Memory B cell (primary cell): Measurements from ENCODE around the gene CTSE.
A peak's percentile ranks its signal among the peaks of the same experiment; 100 is the strongest.
"Not testable (repeated sequence)": the region's sequence is repeated elsewhere in the genome, so short reads cannot be mapped to it uniquely, and the experiment has no call there.

Experiments
- ATAC-seq: fragments of 150-1000 bp; cut with Tn5 transposase; 2 replicates; pipeline ENCODE4 v1.10.0; 2021; ENCODE audit warnings: low read depth, mild to moderate bottlenecking, moderate library complexity
- DNase-seq, 2 donors: peaks; one replicate each; pipeline ENCODE4 v3.0.0; 2022; ENCODE audit warnings: low spot score in 2 of 2
- H3K27ac Mint-ChIP-seq: one replicate; pipeline ENCODE4 v1.8.0; 2022; ENCODE audit warnings: mild to moderate bottlenecking, moderate library complexity, mixed read lengths
- H3K27me3 Mint-ChIP-seq: one replicate; pipeline ENCODE4 v1.8.0; 2022; ENCODE audit warnings: mixed read lengths
- H3K36me3 Mint-ChIP-seq: one replicate; pipeline ENCODE4 v1.8.0; 2022; ENCODE audit warnings: mild to moderate bottlenecking, mixed read lengths
- H3K4me1 Mint-ChIP-seq: one replicate; pipeline ENCODE4 v1.8.0; 2022; ENCODE audit warnings: mixed read lengths
- H3K4me3 Mint-ChIP-seq: one replicate; pipeline ENCODE4 v1.8.0; 2022; ENCODE audit warnings: mild to moderate bottlenecking, moderate library complexity, mixed read lengths
- H3K9me3 Mint-ChIP-seq: one replicate; pipeline ENCODE4 v1.8.0; 2022; ENCODE audit warnings: mixed read lengths

CTSE gene

GRCh38 chr1:206023695-206024094 is at the start of gene CTSE:
Gene CTSE, minus strand, starts transcription at chr1:206023895. Its CDS starts 104 bp downstream, at chr1:206023791.
- H3K27me3 Mint-ChIP-seq, result peaks cover 4% of the 10 kb centered on the region
- H3K27ac Mint-ChIP-seq, result no peak within 1 kb of the TSS
- DNase-seq, result no peak
- H3K36me3 Mint-ChIP-seq, result no peaks in the 10 kb centered on the region
- H3K4me3 Mint-ChIP-seq, result no peak within 1 kb of the TSS
- H3K4me1 Mint-ChIP-seq, result peaks cover 2% of the 10 kb centered on the region
- H3K9me3 Mint-ChIP-seq, result peaks cover 2% of the 10 kb centered on the region
- no peak for ATAC-seq

DNA sequence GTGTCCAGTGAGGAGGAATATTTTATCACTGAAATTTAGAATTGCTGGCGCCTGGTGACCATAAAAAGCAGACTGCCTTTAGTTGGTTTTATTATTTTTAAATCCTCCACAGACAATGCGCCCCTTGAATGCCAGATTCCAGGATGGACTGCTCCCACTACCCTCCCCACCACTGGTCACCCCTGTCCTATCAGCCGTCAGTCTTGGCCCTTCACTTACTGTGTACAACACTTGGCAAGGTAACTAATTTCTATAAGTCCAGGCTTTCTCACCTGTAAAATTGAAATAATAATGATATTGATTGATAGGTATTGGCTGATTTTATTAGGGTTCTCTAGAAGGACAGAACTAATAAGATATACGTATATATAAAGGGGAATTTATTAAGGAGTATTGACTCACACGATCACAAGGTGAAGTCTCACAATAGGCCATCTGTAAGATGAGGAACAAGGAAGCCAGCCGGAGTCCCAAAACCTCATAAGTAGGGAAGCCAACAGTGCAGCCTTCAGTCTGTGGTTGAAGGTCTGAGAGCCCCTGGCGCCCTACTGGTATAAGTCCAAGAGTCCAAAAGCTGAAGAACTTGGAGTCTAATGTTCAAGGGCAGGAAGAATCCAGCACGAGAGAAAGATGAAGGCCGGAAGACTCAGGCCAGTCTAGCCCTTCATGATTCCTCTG is 47.1 kb upstream of the CTSE start:
- Mint-ChIP-seq H3K27me3 (no peaks in the 10 kb centered on the region), H3K9me3 (no peaks in the 10 kb centered on the region), H3K4me1 (peaks cover 28% of the 10 kb centered on the region), H3K4me3 (no peak overlapping the region), H3K27ac (no peak overlapping the region), H3K36me3 (peaks cover 6% of the 10 kb centered on the region)
- no peak for DNase-seq
- no peak for ATAC-seq

GRCh38 chr1:206068314-206068713 is 44.6 kb upstream of the CTSE start:
- Mint-ChIP-seq H3K27ac (peak overlapping the region; percentile 98), H3K4me3 (peak overlapping the region; percentile 77), H3K27me3 (no peaks in the 10 kb centered on the region), H3K9me3 (no peaks in the 10 kb centered on the region), H3K4me1 (peaks cover 25% of the 10 kb centered on the region), H3K36me3 (peaks cover 3% of the 10 kb centered on the region)
- no peak for ATAC-seq
- no peak for DNase-seq

- DNase-seq (no peak), ATAC-seq (peak; percentile 64)
- Mint-ChIP-seq H3K27me3 (no peaks in the 10 kb centered on the region), H3K27ac (peak overlapping the region; percentile 98), H3K4me3 (peak overlapping the region; percentile 77), H3K4me1 (peaks cover 25% of the 10 kb centered on the region), H3K9me3 (peaks cover 2% of the 10 kb centered on the region), H3K36me3 (peaks cover 8% of the 10 kb centered on the region)
Measured at GRCh38 chr1:206067486-206068227, 44.0 kb upstream of the CTSE start.

- H3K27me3 Mint-ChIP-seq, result no peaks in the 10 kb centered on the region
- peaks cover 28% of the 10 kb centered on the region for H3K4me1 Mint-ChIP-seq
- peaks cover 2% of the 10 kb centered on the region for H3K9me3 Mint-ChIP-seq
- ATAC-seq (peak; percentile 85), DNase-seq (no peak)
- peak overlapping the region; percentile 98 for H3K27ac Mint-ChIP-seq
- H3K4me3 Mint-ChIP-seq, result peak overlapping the region; percentile 0
- H3K36me3 Mint-ChIP-seq, result peaks cover 13% of the 10 kb centered on the region
Measured at GRCh38 chr1:206066479-206067171, 42.9 kb upstream of the CTSE start.

DNA sequence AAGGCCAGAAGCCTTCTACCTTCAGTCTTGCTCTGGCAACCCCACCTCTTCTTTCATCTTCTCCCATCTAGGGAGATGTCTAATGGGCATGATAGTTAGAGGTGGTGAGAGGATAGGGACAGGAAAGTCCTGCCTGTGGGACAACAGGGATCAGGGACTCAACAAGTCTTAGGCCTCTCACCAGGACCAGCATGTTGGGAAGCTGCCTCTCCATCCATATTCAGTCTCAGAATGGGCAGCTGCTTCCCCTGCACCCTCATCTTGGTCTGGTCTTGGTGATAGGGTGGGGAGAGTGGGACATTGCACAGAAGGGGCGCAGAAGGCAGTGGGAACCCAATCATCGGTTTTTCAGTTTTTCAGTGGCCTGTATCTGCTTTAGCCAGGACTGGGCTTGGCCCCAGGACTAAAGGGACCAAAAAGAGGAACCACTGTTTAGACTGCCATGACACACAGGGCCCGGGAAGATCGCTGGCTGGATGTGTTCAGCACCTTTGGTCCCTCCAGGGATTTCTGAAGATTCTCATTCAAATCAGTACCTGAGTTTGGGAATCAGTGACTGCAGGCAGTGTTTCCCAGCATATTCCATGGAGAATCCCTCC is 42.0 kb upstream of the CTSE start:
- ATAC-seq, result no peak

DNA sequence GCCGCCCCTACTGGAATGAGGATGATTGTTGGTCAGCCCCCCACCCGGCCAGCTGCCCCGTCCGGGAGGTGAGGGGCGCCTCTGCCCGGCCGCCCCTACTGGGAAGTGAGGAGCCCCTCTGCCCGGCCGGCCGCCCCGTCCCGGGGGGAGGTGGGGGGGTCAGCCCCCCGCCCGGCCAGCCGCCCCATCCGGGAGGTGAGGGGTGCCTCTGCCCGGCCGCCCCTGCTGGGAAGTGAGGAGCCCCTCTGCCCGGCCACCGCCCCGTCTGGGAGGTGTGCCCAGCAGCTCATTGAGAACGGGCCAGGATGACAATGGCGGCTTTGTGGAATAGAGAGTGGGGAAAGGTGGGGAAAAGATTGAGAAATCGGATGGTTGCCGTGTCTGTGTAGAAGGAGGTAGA is 40.8 kb upstream of the CTSE start:
- not testable (repeated sequence) for H3K27me3 Mint-ChIP-seq
- peaks cover 39% of the 10 kb centered on the region for H3K4me1 Mint-ChIP-seq

More for the DNA sequence above, 42.0 kb upstream of the CTSE start:
- H3K4me3 Mint-ChIP-seq, result no peak overlapping the region
- peaks cover 30% of the 10 kb centered on the region for H3K4me1 Mint-ChIP-seq
- no peaks in the 10 kb centered on the region for H3K27me3 Mint-ChIP-seq
- H3K9me3 Mint-ChIP-seq, result peaks cover 2% of the 10 kb centered on the region
- peak overlapping the region; percentile 98 for H3K27ac Mint-ChIP-seq
- peaks cover 15% of the 10 kb centered on the region for H3K36me3 Mint-ChIP-seq
- no peak for DNase-seq

DNA sequence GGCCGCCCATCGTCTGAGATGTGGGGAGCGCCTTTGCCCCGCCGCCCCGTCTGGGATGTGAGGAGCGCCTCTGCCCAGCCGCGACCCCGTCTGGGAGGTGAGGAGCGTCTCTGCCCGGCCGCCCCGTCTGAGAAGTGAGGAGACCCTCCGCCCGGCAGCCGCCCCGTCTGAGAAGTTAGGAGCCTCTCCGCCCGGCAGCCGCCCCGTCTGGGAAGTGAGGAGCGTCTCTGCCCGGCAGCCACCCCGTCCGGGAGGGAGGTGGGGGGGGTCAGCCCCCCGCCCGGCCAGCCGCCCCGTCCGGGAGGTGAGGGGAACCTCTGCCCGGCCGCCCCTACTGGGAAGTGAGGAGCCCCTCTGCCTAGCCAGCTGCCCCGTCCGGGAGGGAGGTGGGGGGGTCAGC is 40.3 kb upstream of the CTSE start:
- Mint-ChIP-seq H3K4me1 (peaks cover 42% of the 10 kb centered on the region), H3K36me3 (peaks cover 24% of the 10 kb centered on the region)
- not testable (repeated sequence) for ATAC-seq, H3K27ac Mint-ChIP-seq, H3K9me3 Mint-ChIP-seq, H3K27me3 Mint-ChIP-seq, DNase-seq, H3K4me3 Mint-ChIP-seq

More for the DNA sequence above, 40.8 kb upstream of the CTSE start:
- not testable (repeated sequence) for H3K9me3 Mint-ChIP-seq, H3K4me3 Mint-ChIP-seq, DNase-seq, ATAC-seq
- H3K36me3 Mint-ChIP-seq, result peaks cover 23% of the 10 kb centered on the region
- peak overlapping the region; percentile 98 for H3K27ac Mint-ChIP-seq

- peak overlapping the region; percentile 56 for H3K27ac Mint-ChIP-seq
- H3K36me3 Mint-ChIP-seq, result peaks cover 28% of the 10 kb centered on the region
- H3K9me3 Mint-ChIP-seq, result peaks cover 2% of the 10 kb centered on the region
- H3K4me1 Mint-ChIP-seq, result peaks cover 44% of the 10 kb centered on the region
- no peak for ATAC-seq
- no peak overlapping the region for H3K4me3 Mint-ChIP-seq
- H3K27me3 Mint-ChIP-seq, result no peaks in the 10 kb centered on the region
- DNase-seq, result no peak
Measured at GRCh38 chr1:206062464-206062863, 38.8 kb upstream of the CTSE start.

- Mint-ChIP-seq H3K9me3 (peaks cover 2% of the 10 kb centered on the region), H3K4me1 (peaks cover 36% of the 10 kb centered on the region), H3K36me3 (peaks cover 33% of the 10 kb centered on the region), H3K27ac (peak overlapping the region; percentile 86), H3K4me3 (no peak overlapping the region), H3K27me3 (no peaks in the 10 kb centered on the region)
- ATAC-seq, result no peak
- DNase-seq, result no peak
Measured at GRCh38 chr1:206060844-206061243, 37.1 kb upstream of the CTSE start.

DNA sequence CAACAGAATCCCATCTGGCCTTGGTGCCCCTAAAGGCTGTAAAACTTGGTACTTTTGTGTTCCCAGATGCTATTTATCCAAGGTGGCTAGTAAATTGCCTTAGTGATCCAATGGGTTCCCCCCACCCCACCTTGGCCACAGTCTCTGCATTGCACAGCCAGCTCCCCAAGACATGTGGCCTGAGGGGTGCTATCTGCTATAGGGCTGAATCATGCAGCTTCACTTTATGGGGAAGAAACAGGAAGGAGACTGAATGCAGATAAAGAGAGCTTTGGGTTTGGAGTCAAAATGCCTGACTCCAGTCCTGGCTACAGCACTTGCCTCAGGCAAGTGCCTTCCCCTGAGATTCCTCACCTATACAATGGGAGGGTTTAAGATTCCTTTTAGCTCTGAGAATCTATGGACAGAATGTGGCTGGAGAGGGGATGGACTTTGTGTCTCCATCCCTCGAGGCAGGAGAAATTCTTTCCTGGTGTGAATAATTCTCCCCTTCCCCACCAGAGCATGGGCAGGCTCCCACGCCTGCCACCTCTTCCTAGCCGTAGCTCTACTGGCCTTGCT is 35.7 kb upstream of the CTSE start:
- Mint-ChIP-seq H3K36me3 (peaks cover 34% of the 10 kb centered on the region), H3K4me3 (no peak overlapping the region), H3K27me3 (no peaks in the 10 kb centered on the region), H3K9me3 (peaks cover 2% of the 10 kb centered on the region), H3K27ac (peak overlapping the region; percentile 86), H3K4me1 (peaks cover 40% of the 10 kb centered on the region)
- no peak for DNase-seq
- ATAC-seq, result no peak

DNA sequence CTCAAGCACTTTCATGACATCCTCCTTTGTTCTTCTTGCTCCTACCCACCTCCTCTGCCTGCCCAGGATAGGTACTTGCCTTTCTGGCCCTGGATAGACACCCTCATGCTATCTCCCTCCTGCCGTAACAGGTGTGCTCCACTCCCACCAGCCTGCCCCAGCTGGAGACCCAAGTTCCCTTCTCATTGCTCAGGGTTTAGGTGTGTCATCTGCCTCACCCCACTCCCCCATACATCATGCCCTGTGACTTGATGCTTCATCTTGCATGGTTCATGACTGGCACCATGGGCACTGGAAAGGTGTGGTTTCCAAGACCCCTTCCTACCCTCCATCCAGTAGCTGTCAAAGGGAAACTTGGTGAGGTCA is 35.2 kb upstream of the CTSE start:
- Mint-ChIP-seq H3K27me3 (no peaks in the 10 kb centered on the region), H3K4me1 (peaks cover 40% of the 10 kb centered on the region), H3K4me3 (peak overlapping the region; percentile 43), H3K36me3 (peaks cover 34% of the 10 kb centered on the region), H3K9me3 (peaks cover 2% of the 10 kb centered on the region), H3K27ac (peak overlapping the region; percentile 86)
- no peak for DNase-seq
- no peak for ATAC-seq

- peaks cover 34% of the 10 kb centered on the region for H3K36me3 Mint-ChIP-seq
- not testable (repeated sequence) for DNase-seq
- H3K27ac Mint-ChIP-seq, result peak overlapping the region; percentile 86
Measured at GRCh38 chr1:206058289-206058926, 34.7 kb upstream of the CTSE start.

More at GRCh38 chr1:206058289-206058926, 34.7 kb upstream of the CTSE start:
- not testable (repeated sequence) for ATAC-seq, H3K9me3 Mint-ChIP-seq, H3K27me3 Mint-ChIP-seq
- peak overlapping the region; percentile 49 for H3K4me3 Mint-ChIP-seq
- H3K4me1 Mint-ChIP-seq, result peaks cover 42% of the 10 kb centered on the region
